HepG2 (cell line): ENCODE results near the gene ATG13. TPM values are rescaled to one million over a fixed set of nuclear protein-coding genes. Genes with fewer than 3 reads are reported as not detected.

Experiments
- BHLHE40 ChIP-seq: IDR thresholded peaks from 2 replicates; pipeline ENCODE4 v1.6.1; 2011; ENCODE audit warnings: low read length, improper control_type of control experiment
- CHCHD3 ChIP-seq: sonication (generic); formaldehyde crosslinking; IDR thresholded peaks from 2 replicates; pipeline ENCODE4 v1.8.0; 2022; ENCODE audit warnings: mild to moderate bottlenecking, missing genetic modification reagents, moderate library complexity
- CHD4 ChIP-seq: fragments of 200-600 bp; sonication (generic); IDR thresholded peaks from 2 replicates; pipeline ENCODE4 v1.7.0; 2017; ENCODE audit warnings: mild to moderate bottlenecking, low read length, borderline replicate concordance
- CREM ChIP-seq, 2 experiments: sonication (generic) in 1 of 2; formaldehyde crosslinking in 1 of 2; IDR thresholded peaks; 2 replicates each; pipeline versions ENCODE4 v1.4.0 to v1.6.1; 2016 to 2020; ENCODE audit warnings: antibody characterized with exemption in 1 of 2, mild to moderate bottlenecking in 1 of 2, missing genetic modification reagents in 1 of 2
- EED ChIP-seq: sonication (generic); formaldehyde crosslinking; IDR thresholded peaks from 2 replicates; pipeline ENCODE4 v1.5.0; 2020; ENCODE audit warnings: mild to moderate bottlenecking, missing genetic modification reagents
- HOXD1 ChIP-seq: sonication (generic); formaldehyde crosslinking; IDR thresholded peaks from 2 replicates; pipeline ENCODE4 v1.5.0; 2020; ENCODE audit warnings: missing genetic modification reagents
- KDM5B ChIP-seq: sonication (generic); formaldehyde crosslinking; IDR thresholded peaks from 2 replicates; pipeline ENCODE4 v1.4.0; 2020; ENCODE audit warnings: missing genetic modification reagents, mild to moderate bottlenecking, borderline replicate concordance
- MBD4 ChIP-seq: IDR thresholded peaks from 2 replicates; pipeline ENCODE4 v1.6.1; 2012; ENCODE audit warnings: low read length, inconsistent platforms, borderline replicate concordance
- NRL ChIP-seq: sonication (generic); formaldehyde crosslinking; IDR thresholded peaks from 2 replicates; pipeline ENCODE4 v1.5.0; 2020; ENCODE audit warnings: missing genetic modification reagents, mild to moderate bottlenecking, moderate library complexity, borderline replicate concordance
- PTBP1 ChIP-seq: fragments of 200-400 bp; formaldehyde crosslinking; IDR thresholded peaks from 2 replicates; pipeline ENCODE4 v1.6.1; 2018; ENCODE audit warnings: low read length, low read depth; ENCODE audit not compliant: poor library complexity, severe bottlenecking
- SOX6 ChIP-seq, 2 experiments: fragments of 450-650 bp in 1 of 2; sonication (generic) in 1 of 2; formaldehyde crosslinking in 1 of 2; IDR thresholded peaks; 2 replicates each; pipeline versions ENCODE4 v1.4.0 to v1.6.1; 2017 to 2020; ENCODE audit warnings: antibody characterized with exemption in 1 of 2, mild to moderate bottlenecking in 1 of 2, missing genetic modification reagents in 1 of 2
- SRY ChIP-seq: sonication (generic); formaldehyde crosslinking; IDR thresholded peaks from 2 replicates; pipeline ENCODE4 v1.8.0; 2022; ENCODE audit warnings: mild to moderate bottlenecking, missing genetic modification reagents
- TCF7L2 ChIP-seq: IDR thresholded peaks from 2 replicates; pipeline ENCODE4 v1.6.1; 2011; ENCODE audit warnings: mild to moderate bottlenecking, low read depth, low read length, moderate library complexity
- ZBTB20 ChIP-seq: sonication (generic); formaldehyde crosslinking; IDR thresholded peaks from 2 replicates; pipeline ENCODE4 v1.8.1; 2023; ENCODE audit warnings: missing genetic modification reagents, low read depth, mild to moderate bottlenecking, borderline replicate concordance
- ZFP1 ChIP-seq: IDR thresholded peaks from 2 replicates; pipeline ENCODE4 v1.6.1; 2016
- ZFY ChIP-seq: sonication (generic); formaldehyde crosslinking; IDR thresholded peaks from 2 replicates; pipeline ENCODE4 v1.4.0; 2020; ENCODE audit warnings: missing genetic modification reagents
- ZNF260 ChIP-seq: sonication (generic); formaldehyde crosslinking; IDR thresholded peaks from 2 replicates; pipeline ENCODE4 v1.4.0; 2020; ENCODE audit warnings: missing genetic modification reagents, low read depth, mild to moderate bottlenecking, borderline replicate concordance
- ZNF333 ChIP-seq: sonication (generic); formaldehyde crosslinking; IDR thresholded peaks from 2 replicates; pipeline ENCODE4 v1.4.0; 2020; ENCODE audit warnings: mild to moderate bottlenecking, missing genetic modification reagents, borderline replicate concordance
- ZNF607 ChIP-seq: sonication (generic); formaldehyde crosslinking; IDR thresholded peaks from 2 replicates; pipeline ENCODE4 v1.5.1; 2020; ENCODE audit warnings: missing genetic modification reagents, mild to moderate bottlenecking, borderline replicate concordance
- ZNF670 ChIP-seq: sonication (generic); formaldehyde crosslinking; IDR thresholded peaks from 2 replicates; pipeline ENCODE4 v1.8.0; 2022; ENCODE audit warnings: mild to moderate bottlenecking, missing genetic modification reagents, borderline replicate concordance
- ZNF788 ChIP-seq: sonication (generic); formaldehyde crosslinking; IDR thresholded peaks from 2 replicates; pipeline ENCODE4 v1.5.0; 2020; ENCODE audit warnings: mild to moderate bottlenecking, missing genetic modification reagents, borderline replicate concordance
- ZSCAN22 ChIP-seq: sonication (generic); formaldehyde crosslinking; IDR thresholded peaks from 2 replicates; pipeline ENCODE4 v1.4.0; 2020; ENCODE audit warnings: mild to moderate bottlenecking, missing genetic modification reagents
- polyA plus RNA-seq, 8 experiments: library from polyadenylated mRNA; depleted of rRNA in 3 of 8; stranded (reverse) in 7 of 8; unstranded in 1 of 8; fragments of >200 nt; fragmentation: Illumina TruSeq in 4 of 8; extraction: Trizol in 4 of 8; gene quantifications; 2 replicates each; pipeline versions ENCODE4 v1.2.1 to v1.2.3, GENCODE V29; 2011 to 2016; ENCODE audit warnings: low read depth in 4 of 8, missing spikeins in 1 of 8, mixed read lengths in 1 of 8; ENCODE audit not compliant: insufficient read depth in 1 of 8
- total RNA-seq, 5 experiments: library from RNA; depleted of rRNA; stranded (reverse); fragments of >200 nt; fragmentation: Illumina TruSeq; extraction: Trizol; gene quantifications; 2 replicates each; pipeline ENCODE4 v1.2.3, GENCODE V29; 2016; ENCODE audit warnings: low read depth in 1 of 5
- TF ChIP-seq, protein P1 (sequence below): sonication (generic); formaldehyde crosslinking; IDR thresholded peaks from 2 replicates; pipeline ENCODE4 v1.9.0; 2021; ENCODE audit warnings: missing genetic modification reagents, borderline replicate concordance
- TF ChIP-seq, protein P2 (sequence below): IDR thresholded peaks from 2 replicates; pipeline ENCODE4 v1.6.1; 2016
- TF ChIP-seq, protein P3 (sequence below): sonication (generic); formaldehyde crosslinking; IDR thresholded peaks from 2 replicates; pipeline ENCODE4 v1.4.0; 2020; ENCODE audit warnings: mild to moderate bottlenecking, missing genetic modification reagents
- TF ChIP-seq, protein P4 (sequence below): sonication (generic); formaldehyde crosslinking; IDR thresholded peaks from 2 replicates; pipeline ENCODE4 v1.8.0; 2022; ENCODE audit warnings: missing genetic modification reagents, mild to moderate bottlenecking, moderate library complexity, borderline replicate concordance

Gene ATG13
- total and polyA plus RNA-seq, 2 of the 13 experiments (the other 11 are each of a cell fraction or from before 2014, with no cell fraction given) = 55.0 to 77.3 TPM

DNA sequence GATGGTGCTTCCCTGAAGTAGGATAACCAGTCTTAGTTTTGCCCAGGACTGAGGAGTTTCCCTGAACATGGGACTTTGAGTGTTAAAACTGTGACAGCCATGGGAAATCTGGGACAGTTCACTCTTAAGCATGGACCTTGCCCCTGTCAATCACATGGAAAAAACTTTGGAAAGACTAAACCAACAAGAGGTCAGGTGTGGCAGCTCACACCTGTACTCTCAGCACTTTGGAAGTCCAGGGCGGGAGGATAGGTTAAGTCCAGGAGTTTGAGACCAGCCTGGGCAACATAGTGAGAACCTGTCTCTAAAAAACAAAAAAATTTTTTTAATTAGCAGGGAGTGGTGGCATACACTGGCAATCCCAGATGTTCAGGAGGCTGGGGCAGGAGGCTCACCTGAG lies 20.2 kb upstream of the ATG13 start (continued):
- TF ChIP-seq, protein P1, sequence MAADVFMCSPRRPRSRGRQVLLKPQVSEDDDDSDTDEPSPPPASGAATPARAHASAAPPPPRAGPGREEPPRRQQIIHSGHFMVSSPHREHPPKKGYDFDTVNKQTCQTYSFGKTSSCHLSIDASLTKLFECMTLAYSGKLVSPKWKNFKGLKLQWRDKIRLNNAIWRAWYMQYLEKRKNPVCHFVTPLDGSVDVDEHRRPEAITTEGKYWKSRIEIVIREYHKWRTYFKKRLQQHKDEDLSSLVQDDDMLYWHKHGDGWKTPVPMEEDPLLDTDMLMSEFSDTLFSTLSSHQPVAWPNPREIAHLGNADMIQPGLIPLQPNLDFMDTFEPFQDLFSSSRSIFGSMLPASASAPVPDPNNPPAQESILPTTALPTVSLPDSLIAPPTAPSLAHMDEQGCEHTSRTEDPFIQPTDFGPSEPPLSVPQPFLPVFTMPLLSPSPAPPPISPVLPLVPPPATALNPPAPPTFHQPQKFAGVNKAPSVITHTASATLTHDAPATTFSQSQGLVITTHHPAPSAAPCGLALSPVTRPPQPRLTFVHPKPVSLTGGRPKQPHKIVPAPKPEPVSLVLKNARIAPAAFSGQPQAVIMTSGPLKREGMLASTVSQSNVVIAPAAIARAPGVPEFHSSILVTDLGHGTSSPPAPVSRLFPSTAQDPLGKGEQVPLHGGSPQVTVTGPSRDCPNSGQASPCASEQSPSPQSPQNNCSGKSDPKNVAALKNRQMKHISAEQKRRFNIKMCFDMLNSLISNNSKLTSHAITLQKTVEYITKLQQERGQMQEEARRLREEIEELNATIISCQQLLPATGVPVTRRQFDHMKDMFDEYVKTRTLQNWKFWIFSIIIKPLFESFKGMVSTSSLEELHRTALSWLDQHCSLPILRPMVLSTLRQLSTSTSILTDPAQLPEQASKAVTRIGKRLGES (CRISPR knock-in tag) = no peak
- TF ChIP-seq EED (no peak), SRY (CRISPR knock-in tag) (no peak), ZNF260 (CRISPR knock-in tag) (no peak), KDM5B (no peak), ZNF333 (CRISPR knock-in tag) (no peak), HOXD1 (CRISPR knock-in tag) (no peak), SOX6 (IDR thresholded peaks at IDR 0.05) (no peak), SOX6 (CRISPR knock-in tag; IDR thresholded peaks at IDR 0.05) (peak; percentile 70), ZBTB20 (CRISPR knock-in tag) (no peak), CHCHD3 (CRISPR knock-in tag) (no peak), ZNF670 (CRISPR knock-in tag) (0 out of 2 replicates have a peak, but pooled peaks have one; percentile 23), CHD4 (peak; percentile 64; the same call in 1 of the 2 replicates), MBD4 (no peak), PTBP1 (no peak), BHLHE40 (no peak), ZNF788 (CRISPR knock-in tag) (no peak; the same call in 1 of the 2 replicates), ZFY (CRISPR knock-in tag) (no peak), ZFP1 (CRISPR knock-in tag) (no peak), ZNF607 (CRISPR knock-in tag) (no peak), NRL (no peak), CREM (IDR thresholded peaks at IDR 0.05) (peak; percentile 21; the same call in 1 of the 2 replicates), CREM (CRISPR knock-in tag; IDR thresholded peaks at IDR 0.05) (no peak), TCF7L2 (no peak), ZSCAN22 (CRISPR knock-in tag) (no peak)
- TF ChIP-seq, protein P2, sequence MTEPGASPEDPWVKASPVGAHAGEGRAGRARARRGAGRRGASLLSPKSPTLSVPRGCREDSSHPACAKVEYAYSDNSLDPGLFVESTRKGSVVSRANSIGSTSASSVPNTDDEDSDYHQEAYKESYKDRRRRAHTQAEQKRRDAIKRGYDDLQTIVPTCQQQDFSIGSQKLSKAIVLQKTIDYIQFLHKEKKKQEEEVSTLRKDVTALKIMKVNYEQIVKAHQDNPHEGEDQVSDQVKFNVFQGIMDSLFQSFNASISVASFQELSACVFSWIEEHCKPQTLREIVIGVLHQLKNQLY = no peak
- TF ChIP-seq, protein P3, sequence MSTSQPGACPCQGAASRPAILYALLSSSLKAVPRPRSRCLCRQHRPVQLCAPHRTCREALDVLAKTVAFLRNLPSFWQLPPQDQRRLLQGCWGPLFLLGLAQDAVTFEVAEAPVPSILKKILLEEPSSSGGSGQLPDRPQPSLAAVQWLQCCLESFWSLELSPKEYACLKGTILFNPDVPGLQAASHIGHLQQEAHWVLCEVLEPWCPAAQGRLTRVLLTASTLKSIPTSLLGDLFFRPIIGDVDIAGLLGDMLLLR (CRISPR knock-in tag) = no peak
- TF ChIP-seq, protein P4, sequence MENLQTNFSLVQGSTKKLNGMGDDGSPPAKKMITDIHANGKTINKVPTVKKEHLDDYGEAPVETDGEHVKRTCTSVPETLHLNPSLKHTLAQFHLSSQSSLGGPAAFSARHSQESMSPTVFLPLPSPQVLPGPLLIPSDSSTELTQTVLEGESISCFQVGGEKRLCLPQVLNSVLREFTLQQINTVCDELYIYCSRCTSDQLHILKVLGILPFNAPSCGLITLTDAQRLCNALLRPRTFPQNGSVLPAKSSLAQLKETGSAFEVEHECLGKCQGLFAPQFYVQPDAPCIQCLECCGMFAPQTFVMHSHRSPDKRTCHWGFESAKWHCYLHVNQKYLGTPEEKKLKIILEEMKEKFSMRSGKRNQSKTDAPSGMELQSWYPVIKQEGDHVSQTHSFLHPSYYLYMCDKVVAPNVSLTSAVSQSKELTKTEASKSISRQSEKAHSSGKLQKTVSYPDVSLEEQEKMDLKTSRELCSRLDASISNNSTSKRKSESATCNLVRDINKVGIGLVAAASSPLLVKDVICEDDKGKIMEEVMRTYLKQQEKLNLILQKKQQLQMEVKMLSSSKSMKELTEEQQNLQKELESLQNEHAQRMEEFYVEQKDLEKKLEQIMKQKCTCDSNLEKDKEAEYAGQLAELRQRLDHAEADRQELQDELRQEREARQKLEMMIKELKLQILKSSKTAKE (CRISPR knock-in tag) = no peak
